Measurements from ENCODE around the gene TLK2.
"Not testable (repeated sequence)": the region's sequence is repeated elsewhere in the genome, so short reads cannot be mapped to it uniquely, and the experiment has no call there.

Gene TLK2

GRCh38 chr17:62478424-62478879 is at the start of gene TLK2:
TLK2 (plus strand) TSS chr17:62478825; CDS start chr17:62481126, 2,301 bp downstream.
- DNase-seq (ENCODE audit: low spot score) = peak; percentile 52

- not testable (repeated sequence) for DNase-seq (ENCODE audit: low spot score)
Observed at GRCh38 chr17:62435251-62435650, 43.4 kb upstream of the TLK2 start.

GRCh38 chr17:62441181-62441580 is 37.4 kb upstream of the TLK2 start:
- DNase-seq (ENCODE audit: low spot score) = not testable (repeated sequence)

GRCh38 chr17:62444063-62444462 is 34.6 kb upstream of the TLK2 start:
- DNase-seq (ENCODE audit: low spot score) = no peak

- not testable (repeated sequence) for DNase-seq (ENCODE audit: low spot score)
Observed at GRCh38 chr17:62445791-62446190, 32.8 kb upstream of the TLK2 start.

GRCh38 chr17:62452195-62452594 is 26.4 kb upstream of the TLK2 start:
- DNase-seq (ENCODE audit: low spot score) = not testable (repeated sequence)

- DNase-seq (ENCODE audit: low spot score) = not testable (repeated sequence)
Observed at GRCh38 chr17:62453041-62453440, 25.6 kb upstream of the TLK2 start.

GRCh38 chr17:62453656-62454055 is 25.0 kb upstream of the TLK2 start:
- DNase-seq (ENCODE audit: low spot score) = not testable (repeated sequence)

- DNase-seq (ENCODE audit: low spot score) = peak; percentile 61
Observed at GRCh38 chr17:62454111-62454510, 24.5 kb upstream of the TLK2 start.

GRCh38 chr17:62456016-62456415 is 22.6 kb upstream of the TLK2 start:
- no peak for DNase-seq (ENCODE audit: low spot score)

GRCh38 chr17:62458483-62458882 is 20.1 kb upstream of the TLK2 start:
- not testable (repeated sequence) for DNase-seq (ENCODE audit: low spot score)

GRCh38 chr17:62464422-62464821 is 14.2 kb upstream of the TLK2 start:
- DNase-seq (ENCODE audit: low spot score) = not testable (repeated sequence)

GRCh38 chr17:62465271-62465670 is 13.4 kb upstream of the TLK2 start:
- not testable (repeated sequence) for DNase-seq (ENCODE audit: low spot score)

GRCh38 chr17:62470666-62471379 is 7.8 kb upstream of the TLK2 start:
- DNase-seq (ENCODE audit: low spot score) = peak; percentile 47

- DNase-seq (ENCODE audit: low spot score) = not testable (repeated sequence)
Observed at GRCh38 chr17:62471380-62471880, 7.2 kb upstream of the TLK2 start.

GRCh38 chr17:62473030-62473982 is 5.3 kb upstream of the TLK2 start:
- not testable (repeated sequence) for DNase-seq (ENCODE audit: low spot score)

GRCh38 chr17:62477111-62477510 is 1.5 kb upstream of the TLK2 start:
- DNase-seq (ENCODE audit: low spot score) = not testable (repeated sequence)

- DNase-seq (ENCODE audit: low spot score) = not testable (repeated sequence)
Observed at GRCh38 chr17:62477718-62478408, 762 bp upstream of the TLK2 start.

GRCh38 chr17:62478880-62479638 is 434 bp downstream of the TLK2 start:
- not testable (repeated sequence) for DNase-seq (ENCODE audit: low spot score)

GRCh38 chr17:62479639-62480258 is 1.1 kb downstream of the TLK2 start:
- peak; percentile 38 for DNase-seq (ENCODE audit: low spot score)

GRCh38 chr17:62482553-62482952 is 3.9 kb downstream of the TLK2 start:
- DNase-seq (ENCODE audit: low spot score) = not testable (repeated sequence)
